GM23338 (cell line): ENCODE measurements around the gene CACNA2D2. TPM values are rescaled to one million over a fixed set of nuclear protein-coding genes. Genes with fewer than 3 reads are reported as not detected.

ENCODE experiments used
- ATAC-seq: fragments of 200-7000 bp; cut with Tn5 transposase; 3 replicates; pipeline ENCODE4 v1.9.1; 2020
- DNase-seq: peaks from one replicate; pipeline ENCODE4 v3.0.0-alpha.2; 2015; ENCODE audit warnings: low spot score
- H2AFZ ChIP-seq: fragments of 200-600 bp; sonication (generic); 2 replicates; pipeline ENCODE4 v1.8.0; 2016; ENCODE audit warnings: antibody characterized with exemption, mild to moderate bottlenecking, moderate library complexity
- H3F3A ChIP-seq: fragments of 200-600 bp; sonication (generic); replicated peaks from 2 replicates; pipeline ENCODE4 v1.8.0; 2017; ENCODE audit warnings: antibody characterized with exemption, mixed run types, low read depth
- H3K27ac ChIP-seq: fragments of 200-600 bp; sonication (generic); 2 replicates; pipeline ENCODE4 v1.6.1; 2016; ENCODE audit warnings: low read depth
- H3K27me3 ChIP-seq: fragments of 200-600 bp; sonication (generic); 2 replicates; pipeline ENCODE4 v1.8.0; 2016; ENCODE audit warnings: mild to moderate bottlenecking, mixed run types, moderate library complexity; ENCODE audit not compliant: insufficient read depth
- H3K36me3 ChIP-seq: fragments of 200-600 bp; sonication (generic); 2 replicates; pipeline ENCODE4 v1.8.0; 2016; ENCODE audit warnings: mild to moderate bottlenecking; ENCODE audit not compliant: insufficient read depth
- H3K4me1 ChIP-seq: fragments of 200-600 bp; sonication (generic); 2 replicates; pipeline ENCODE4 v1.8.0; 2016; ENCODE audit warnings: mild to moderate bottlenecking, moderate library complexity; ENCODE audit not compliant: insufficient read depth
- H3K4me2 ChIP-seq: fragments of 200-600 bp; sonication (generic); 2 replicates; pipeline ENCODE4 v1.7.1; 2017; ENCODE audit warnings: mixed run types
- H3K4me3 ChIP-seq: fragments of 200-600 bp; sonication (generic); 2 replicates; pipeline ENCODE4 v1.6.1; 2016; ENCODE audit warnings: mixed run types
- H3K79me2 ChIP-seq: fragments of 200-600 bp; sonication (generic); replicated peaks from 2 replicates; pipeline ENCODE4 v1.8.0; 2017; ENCODE audit warnings: mild to moderate bottlenecking; ENCODE audit not compliant: insufficient read depth
- H3K9me2 ChIP-seq: fragments of 200-600 bp; sonication (generic); 2 replicates; pipeline ENCODE4 v1.8.0; 2017; ENCODE audit not compliant: insufficient read depth
- H4K20me1 ChIP-seq: fragments of 200-600 bp; sonication (generic); replicated peaks from 2 replicates; pipeline ENCODE4 v1.8.0; 2017; ENCODE audit warnings: mild to moderate bottlenecking; ENCODE audit not compliant: insufficient read depth
- H3K27ac Mint-ChIP-seq: 2 replicates; pipeline ENCODE4 v1.8.0; 2020; ENCODE audit warnings: inconsistent platforms, mild to moderate bottlenecking, moderate library complexity, mixed read lengths
- H3K27me3 Mint-ChIP-seq: 3 replicates; pipeline ENCODE4 v1.8.0; 2022; ENCODE audit warnings: low read depth, mild to moderate bottlenecking, moderate library complexity, mixed read lengths, inconsistent platforms; ENCODE audit not compliant: insufficient read depth, poor library complexity
- H3K36me3 Mint-ChIP-seq: 3 replicates; pipeline ENCODE4 v1.8.0; 2021; ENCODE audit warnings: low read depth, mild to moderate bottlenecking, inconsistent platforms, moderate library complexity, mixed read lengths
- H3K4me1 Mint-ChIP-seq: 3 replicates; pipeline ENCODE4 v1.8.0; 2020; ENCODE audit warnings: mild to moderate bottlenecking, inconsistent platforms, mixed read lengths
- H3K4me3 Mint-ChIP-seq: 3 replicates; pipeline ENCODE4 v1.8.0; 2021; ENCODE audit warnings: moderate library complexity, mild to moderate bottlenecking, inconsistent platforms, mixed read lengths
- H3K9me3 Mint-ChIP-seq: 3 replicates; pipeline ENCODE4 v1.8.0; 2020; ENCODE audit warnings: moderate library complexity, mild to moderate bottlenecking, inconsistent platforms, mixed read lengths
- CTCF ChIP-seq, 2 experiments: fragments of 200-600 bp in 1 of 2; sonication (generic) in 1 of 2; conservative IDR thresholded peaks; 2 replicates each; pipeline versions ENCODE4 v1.5.1 to v1.6.1; 2016 to 2017; ENCODE audit warnings: antibody characterized with exemption in 2 of 2, low read depth in 2 of 2, mild to moderate bottlenecking in 2 of 2, moderate library complexity in 1 of 2
- ETS1 ChIP-seq: IDR thresholded peaks from 2 replicates; pipeline ENCODE4 v1.6.1; 2016; ENCODE audit warnings: antibody characterized with exemption
- EZH2 ChIP-seq: fragments of 200-600 bp; sonication (generic); IDR thresholded peaks from one replicate; pipeline ENCODE4 v1.8.0; 2017; ENCODE audit warnings: antibody characterized with exemption, mild to moderate bottlenecking, low read depth; ENCODE audit not compliant: unreplicated experiment
- EZH2phosphoT487 ChIP-seq: fragments of 200-600 bp; sonication (generic); IDR thresholded peaks from one replicate; pipeline ENCODE4 v1.8.1; 2018; ENCODE audit warnings: antibody characterized with exemption; ENCODE audit not compliant: unreplicated experiment
- NANOG ChIP-seq: IDR thresholded peaks from 2 replicates; pipeline ENCODE4 v1.6.1; 2016; ENCODE audit warnings: antibody characterized with exemption, borderline replicate concordance
- REST ChIP-seq: IDR thresholded peaks from one replicate; pipeline ENCODE4 v1.6.1; 2018; ENCODE audit warnings: antibody characterized with exemption; ENCODE audit not compliant: unreplicated experiment
- ZNF331 ChIP-seq: fragments of 250-450 bp; sonication (Bioruptor Pico); IDR thresholded peaks from 2 replicates; pipeline ENCODE4 v1.5.0; 2020; ENCODE audit warnings: low read depth, mild to moderate bottlenecking, moderate library complexity
- ZNF462 ChIP-seq: fragments of 250-450 bp; sonication (Bioruptor Pico); IDR thresholded peaks from 2 replicates; pipeline ENCODE4 v1.5.0; 2020; ENCODE audit warnings: mild to moderate bottlenecking, moderate library complexity
- polyA plus RNA-seq: library from polyadenylated mRNA; unstranded; fragments of >200 nt; fragmentation: Nextera tagmentation; extraction: Ambion mirVana; gene quantifications from 2 replicates; pipeline ENCODE4 v1.2.1, GENCODE V29; 2016
- total RNA-seq: library from RNA; depleted of rRNA; stranded (reverse); fragments of >200 nt; shearing (Covaris generic); gene quantifications from 2 replicates; pipeline ENCODE4 v1.2.3, GENCODE V29; 2014

The CACNA2D2 gene
- total and polyA plus RNA-seq, 2 experiments from 2014 or later = 4.7 to 11.4 TPM

GRCh38 chr3:50444782-50445181 is 58.7 kb downstream of the CACNA2D2 start:
- Histone ChIP-seq H3K27me3 (no peaks in the 10 kb centered on the region), H4K20me1 (no peaks in the 10 kb centered on the region), H3K36me3 (no peaks in the 10 kb centered on the region; the same call in 1 of the 2 replicates), H3K4me3 (no peak overlapping the region), H3K4me2 (no peak overlapping the region), H3K27ac (no peak overlapping the region), H3K4me1 (peaks cover 8% of the 10 kb centered on the region; the same call in 1 of the 2 replicates), H2AFZ (no peak overlapping the region), H3K79me2 (no peaks in the 10 kb centered on the region), H3K9me2 (no peaks in the 10 kb centered on the region), H3F3A (no peaks in the 10 kb centered on the region)
- Mint-ChIP-seq H3K4me3 (no peak overlapping the region; the same call in 2 of the 3 replicates), H3K27me3 (peaks cover 6% of the 10 kb centered on the region), H3K36me3 (no peaks in the 10 kb centered on the region), H3K4me1 (peaks cover 10% of the 10 kb centered on the region), H3K9me3 (no peaks in the 10 kb centered on the region), H3K27ac (no peak overlapping the region)
- no peak for ATAC-seq
- no peak for DNase-seq
- TF ChIP-seq ZNF331 (CRISPR knock-in tag) = no peak
- TF ChIP-seq ETS1 = no peak
- no peak for TF ChIP-seq NANOG
- no peak for TF ChIP-seq REST
- no peak for TF ChIP-seq EZH2

GRCh38 chr3:50444213-50444612 is 59.2 kb downstream of the CACNA2D2 start:
- H3K27ac Mint-ChIP-seq = no peak overlapping the region
- Histone ChIP-seq H3K27me3 (no peaks in the 10 kb centered on the region), H3F3A (no peaks in the 10 kb centered on the region), H3K4me1 (peaks cover 2% of the 10 kb centered on the region; the same call in 1 of the 2 replicates), H4K20me1 (no peaks in the 10 kb centered on the region), H3K79me2 (no peaks in the 10 kb centered on the region), H3K27ac (no peak overlapping the region), H3K4me3 (no peak overlapping the region), H3K9me2 (no peaks in the 10 kb centered on the region), H3K36me3 (no peaks in the 10 kb centered on the region; the same call in 1 of the 2 replicates), H3K4me2 (no peak overlapping the region), H2AFZ (no peak overlapping the region)
- H3K4me3 Mint-ChIP-seq = no peak overlapping the region
- no peak for ATAC-seq
- no peak for DNase-seq
- H3K27me3 Mint-ChIP-seq = peaks cover 2% of the 10 kb centered on the region
- no peaks in the 10 kb centered on the region for H3K9me3 Mint-ChIP-seq
- peaks cover 6% of the 10 kb centered on the region for H3K4me1 Mint-ChIP-seq
- no peaks in the 10 kb centered on the region for H3K36me3 Mint-ChIP-seq
- no peak for TF ChIP-seq CTCF (conservative IDR thresholded peaks at IDR 0.05; ENCODE audit: low read depth in 2 of 2)
- no peak for TF ChIP-seq ZNF462 (CRISPR knock-in tag)
- no peak for TF ChIP-seq EZH2phosphoT487
